Uterus (tissue), 4 donors: Measurements from ENCODE around the gene LRG1. TPM values are rescaled to one million over a fixed set of nuclear protein-coding genes. Genes with fewer than 3 reads are reported as not detected.

Experiments
- DNase-seq, 2 donors: peaks; one replicate each; pipeline ENCODE4 v3.0.0-alpha.2; 2019 to 2020
- H3K27ac ChIP-seq, 2 donors: fragments of 200-600 bp; sonication (generic); 1 replicate in 1 of 2; 2 replicates in 1 of 2; pipeline ENCODE4 v1.5.1; 2016 to 2018
- H3K27me3 ChIP-seq, 2 donors: fragments of 200-600 bp; sonication (generic); one replicate each; pipeline ENCODE4 v1.5.1; 2018 to 2019; ENCODE audit warnings: control low read depth in 1 of 2
- H3K36me3 ChIP-seq, 2 donors: fragments of 200-600 bp; sonication (generic); one replicate each; pipeline ENCODE4 v1.5.1; 2019; ENCODE audit warnings: control low read depth in 1 of 2
- H3K4me1 ChIP-seq, 2 donors: fragments of 200-600 bp; sonication (generic); one replicate each; pipeline ENCODE4 v1.5.1; 2018 to 2019; ENCODE audit warnings: control low read depth in 1 of 2
- H3K4me3 ChIP-seq, 2 donors: fragments of 200-600 bp; sonication (generic); 1 replicate in 1 of 2; 2 replicates in 1 of 2; pipeline ENCODE4 v1.5.1; 2018 to 2019; ENCODE audit warnings: mild to moderate bottlenecking in 1 of 2
- H3K9me3 ChIP-seq, 2 donors: fragments of 200-600 bp; sonication (generic); one replicate each; pipeline ENCODE4 v1.5.1; 2019; ENCODE audit warnings: control low read depth in 1 of 2
- CTCF ChIP-seq, 4 experiments: fragments of 200-600 bp in 2 of 4; fragments of 450-650 bp in 2 of 4; sonication (generic) in 2 of 4; IDR thresholded peaks; one replicate each; pipeline ENCODE4 v1.5.1; 2016 to 2019; ENCODE audit warnings: antibody characterized with exemption in 4 of 4, mild to moderate bottlenecking in 2 of 4, moderate library complexity in 1 of 4
- POLR2A ChIP-seq, 2 donors: fragments of 450-650 bp; IDR thresholded peaks; one replicate each; pipeline ENCODE4 v1.6.1; 2016; ENCODE audit warnings: antibody characterized with exemption in 2 of 2, mild to moderate bottlenecking in 1 of 2, moderate library complexity in 1 of 2
- intact Hi-C: fragments of 100-400 bp; cut with DNase I; formaldehyde crosslinking; loops from one replicate; pipeline ENCODE4 v1.15.1; 2023; ENCODE audit warnings: low total_unique reads
- total RNA-seq, 4 donors: library from RNA; depleted of rRNA in 3 of 4; stranded (reverse); fragments of >200 nt in 3 of 4; gene quantifications; one replicate each; pipeline versions ENCODE4 v1.1.0 to v1.2.4, GENCODE V29; 2014 to 2023
- donor health status: DM: yes; HTN: yes; CAD: no.

The LRG1 gene
- total RNA-seq, 4 donors from 2014 or later = 0.59 to 1.1 (median 1.1) TPM; not detected in 1

- intact Hi-C loops = no loop called here
- Histone ChIP-seq H3K27ac (no peak overlapping the region), H3K27me3 (no peaks in the 10 kb centered on the region), H3K4me1 (no peaks in the 10 kb centered on the region), H3K9me3 (no peaks in the 10 kb centered on the region), H3K4me3 (no peak overlapping the region), H3K36me3 (no peaks in the 10 kb centered on the region)
- no peak for TF ChIP-seq CTCF (IDR thresholded peaks at IDR 0.05)
- TF ChIP-seq POLR2A (IDR thresholded peaks at IDR 0.05) = no peak
- no peak for DNase-seq
These were observed 34.0 kb downstream of the LRG1 start for GRCh38 chr19:4505570-4506448.

GRCh38 chr19:4504891-4505569 lies 34.8 kb downstream of the LRG1 start:
- TF ChIP-seq POLR2A (IDR thresholded peaks at IDR 0.05) (no peak), CTCF (IDR thresholded peaks at IDR 0.05) (no peak)
- no peaks in the 10 kb centered on the region for H3K9me3 ChIP-seq
- H3K27me3 ChIP-seq = no peaks in the 10 kb centered on the region
- no peak overlapping the region for H3K4me3 ChIP-seq
- DNase-seq = no peak
- intact Hi-C loops = no loop called here
- H3K27ac ChIP-seq = no peak overlapping the region
- no peaks in the 10 kb centered on the region for H3K36me3 ChIP-seq
- no peaks in the 10 kb centered on the region for H3K4me1 ChIP-seq

- H3K9me3 ChIP-seq = no peaks in the 10 kb centered on the region
- no peaks in the 10 kb centered on the region for H3K4me1 ChIP-seq
- H3K27ac ChIP-seq = no peak overlapping the region
- H3K36me3 ChIP-seq = no peaks in the 10 kb centered on the region
- no peak for TF ChIP-seq POLR2A (IDR thresholded peaks at IDR 0.05)
- no peak for TF ChIP-seq CTCF (IDR thresholded peaks at IDR 0.05)
- no peak for DNase-seq
- H3K27me3 ChIP-seq = no peaks in the 10 kb centered on the region
- intact Hi-C loops = no loop called here
- H3K4me3 ChIP-seq = no peak overlapping the region
These were observed 35.5 kb downstream of the LRG1 start for GRCh38 chr19:4504297-4504701.

- H3K36me3 ChIP-seq = no peaks in the 10 kb centered on the region
- TF ChIP-seq POLR2A (IDR thresholded peaks at IDR 0.05) (no peak), CTCF (IDR thresholded peaks at IDR 0.05) (no peak)
- intact Hi-C loops = no loop called here
These were observed 36.0 kb downstream of the LRG1 start for GRCh38 chr19:4503825-4504170.

More at GRCh38 chr19:4503825-4504170, 36.0 kb downstream of the LRG1 start:
- no peaks in the 10 kb centered on the region for H3K4me1 ChIP-seq
- no peak for DNase-seq
- H3K27ac ChIP-seq = no peak overlapping the region
- H3K27me3 ChIP-seq = no peaks in the 10 kb centered on the region
- no peak overlapping the region for H3K4me3 ChIP-seq
- no peaks in the 10 kb centered on the region for H3K9me3 ChIP-seq
